Cardiac fibroblast (primary cell): ENCODE measurements around the gene PPFIA1.

ENCODE experiments used
- DNase-seq, 2 donors: peaks; one replicate each; pipeline versions ENCODE4 v3.0.0 to v3.0.0-alpha.2; 2010; ENCODE audit warnings: low read depth in 2 of 2
- H3K4me3 ChIP-seq, 2 donors: replicated peaks in 1 of 2; 1 replicate in 1 of 2; 2 replicates in 1 of 2; pipeline ENCODE4 v1.5.1; 2011; ENCODE audit warnings: low read depth in 2 of 2, low read length in 2 of 2, mild to moderate bottlenecking in 2 of 2, moderate library complexity in 1 of 2
- TF ChIP-seq, protein P1 (sequence below): IDR thresholded peaks from one replicate; pipeline ENCODE4 v1.5.1; 2011; ENCODE audit warnings: low read depth, mild to moderate bottlenecking, low read length, inconsistent platforms

Gene PPFIA1

GRCh38 chr11:70348191-70348590 is 77.7 kb downstream of the PPFIA1 start:
- H3K4me3 ChIP-seq: no peak overlapping the region
- no peak for DNase-seq
- TF ChIP-seq, protein P1, sequence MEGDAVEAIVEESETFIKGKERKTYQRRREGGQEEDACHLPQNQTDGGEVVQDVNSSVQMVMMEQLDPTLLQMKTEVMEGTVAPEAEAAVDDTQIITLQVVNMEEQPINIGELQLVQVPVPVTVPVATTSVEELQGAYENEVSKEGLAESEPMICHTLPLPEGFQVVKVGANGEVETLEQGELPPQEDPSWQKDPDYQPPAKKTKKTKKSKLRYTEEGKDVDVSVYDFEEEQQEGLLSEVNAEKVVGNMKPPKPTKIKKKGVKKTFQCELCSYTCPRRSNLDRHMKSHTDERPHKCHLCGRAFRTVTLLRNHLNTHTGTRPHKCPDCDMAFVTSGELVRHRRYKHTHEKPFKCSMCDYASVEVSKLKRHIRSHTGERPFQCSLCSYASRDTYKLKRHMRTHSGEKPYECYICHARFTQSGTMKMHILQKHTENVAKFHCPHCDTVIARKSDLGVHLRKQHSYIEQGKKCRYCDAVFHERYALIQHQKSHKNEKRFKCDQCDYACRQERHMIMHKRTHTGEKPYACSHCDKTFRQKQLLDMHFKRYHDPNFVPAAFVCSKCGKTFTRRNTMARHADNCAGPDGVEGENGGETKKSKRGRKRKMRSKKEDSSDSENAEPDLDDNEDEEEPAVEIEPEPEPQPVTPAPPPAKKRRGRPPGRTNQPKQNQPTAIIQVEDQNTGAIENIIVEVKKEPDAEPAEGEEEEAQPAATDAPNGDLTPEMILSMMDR: no peak

GRCh38 chr11:70348608-70349007 is 78.1 kb downstream of the PPFIA1 start:
- TF ChIP-seq, protein P1: no peak
- DNase-seq: no peak
- H3K4me3 ChIP-seq: no peak overlapping the region

DNA sequence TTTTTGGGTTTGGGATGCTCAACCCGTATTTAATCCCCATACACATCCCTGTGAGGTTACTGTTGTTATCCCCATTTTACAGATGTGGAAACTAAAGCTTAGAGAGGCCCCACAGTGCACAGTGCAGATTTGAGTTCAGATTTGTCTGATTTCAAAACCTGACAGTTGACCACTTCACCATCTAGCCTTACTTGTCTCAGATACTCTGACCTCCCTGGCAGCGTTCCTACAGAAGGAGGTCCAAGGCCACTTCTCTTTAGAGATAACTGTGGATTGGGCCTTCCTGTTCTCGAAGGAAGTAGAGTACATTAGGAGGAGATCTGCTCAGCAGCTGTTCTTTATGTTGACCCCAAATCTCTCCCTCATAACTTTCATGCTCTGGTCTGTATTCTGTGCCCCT is 81.2 kb downstream of the PPFIA1 start:
- no peak overlapping the region for H3K4me3 ChIP-seq
- DNase-seq: no peak
- TF ChIP-seq, protein P1: no peak

DNA sequence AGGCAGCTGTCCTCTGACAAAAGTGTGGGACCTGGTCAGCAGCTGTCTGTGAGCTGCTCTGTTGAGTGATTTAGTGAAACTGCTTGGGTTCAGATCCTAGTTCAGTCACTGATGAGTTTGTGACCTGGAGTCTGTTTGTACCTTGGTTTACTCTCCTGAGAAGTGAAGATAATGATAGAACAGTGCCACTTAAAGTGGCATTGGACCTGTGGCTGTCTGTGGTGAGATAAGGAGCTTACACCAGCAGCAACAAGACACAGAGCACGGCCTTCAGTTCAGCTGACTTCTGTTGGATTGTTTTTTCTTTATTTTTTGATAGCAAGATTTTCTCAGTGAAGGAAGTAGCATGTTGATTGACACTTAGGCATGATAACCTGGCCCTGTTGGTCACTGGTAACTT is 81.6 kb downstream of the PPFIA1 start:
- no peak overlapping the region for H3K4me3 ChIP-seq
- DNase-seq: no peak
- TF ChIP-seq, protein P1: no peak

DNA sequence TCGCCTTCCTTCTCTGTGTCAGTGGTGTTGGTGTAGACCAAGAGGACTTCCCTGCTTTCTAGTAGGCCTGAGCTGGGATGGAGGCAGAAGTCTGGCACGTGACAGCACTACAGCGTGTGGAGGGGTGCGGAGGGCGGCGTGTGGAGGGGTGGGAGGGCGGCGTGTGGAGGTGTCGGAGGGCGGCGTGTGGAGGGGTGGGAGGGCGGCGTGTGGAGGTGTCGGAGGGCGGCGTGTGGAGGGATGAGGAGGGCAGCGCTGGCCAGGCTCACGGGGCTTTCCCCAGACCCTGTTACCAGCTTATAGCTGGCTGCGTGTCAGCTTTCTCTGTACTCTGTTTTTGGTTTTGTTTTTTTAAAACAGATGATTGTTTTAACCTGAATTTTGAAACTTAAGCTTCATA is 82.1 kb downstream of the PPFIA1 start:
- H3K4me3 ChIP-seq: no peak overlapping the region
- TF ChIP-seq, protein P1: no peak
- DNase-seq: no peak

- no peak overlapping the region for H3K4me3 ChIP-seq
- no peak for DNase-seq
- TF ChIP-seq, protein P1: no peak
Observed at GRCh38 chr11:70353329-70353728, 82.8 kb downstream of the PPFIA1 start.

- DNase-seq: no peak
- H3K4me3 ChIP-seq: no peak overlapping the region
- TF ChIP-seq, protein P1: no peak
Observed at GRCh38 chr11:70353900-70354568, 83.5 kb downstream of the PPFIA1 start.
